ENCODE results near the gene METTL15.
A peak's percentile ranks its signal among the peaks of the same experiment; 100 is the strongest.
"Not testable (repeated sequence)": the region's sequence is repeated elsewhere in the genome, so short reads cannot be mapped to it uniquely, and the experiment has no call there.

METTL15 gene

GRCh38 chr11:28318871-28319270 lies 210.7 kb downstream of the METTL15 start:
- DNase-seq (ENCODE audit: insufficient read length) (no peak), FAIRE-seq (no peak)
- TF ChIP-seq TAF1 (IDR thresholded peaks at IDR 0.05; ENCODE audit: borderline replicate concordance, low read depth, low read length) (no peak), POLR2A (IDR thresholded peaks at IDR 0.05; ENCODE audit: low read depth, low read length) (no peak), POLR2AphosphoS5 (IDR thresholded peaks at IDR 0.05; ENCODE audit: low read depth, low read length) (no peak)

- no peak for TF ChIP-seq TAF1 (IDR thresholded peaks at IDR 0.05; ENCODE audit: borderline replicate concordance, low read depth, low read length)
- TF ChIP-seq POLR2AphosphoS5 (IDR thresholded peaks at IDR 0.05; ENCODE audit: low read depth, low read length): no peak
- no peak for TF ChIP-seq POLR2A (IDR thresholded peaks at IDR 0.05; ENCODE audit: low read depth, low read length)
- DNase-seq (ENCODE audit: insufficient read length): no peak
- FAIRE-seq: no peak
Measured at GRCh38 chr11:28323621-28324020, 215.4 kb downstream of the METTL15 start.

- FAIRE-seq: peak; percentile 81
- DNase-seq (ENCODE audit: insufficient read length): not testable (repeated sequence)
Measured at GRCh38 chr11:28332393-28332792, 224.2 kb downstream of the METTL15 start.

- TF ChIP-seq POLR2AphosphoS5 (IDR thresholded peaks at IDR 0.05; ENCODE audit: low read depth, low read length): no peak
- TF ChIP-seq TAF1 (IDR thresholded peaks at IDR 0.05; ENCODE audit: borderline replicate concordance, low read depth, low read length): no peak
- TF ChIP-seq POLR2A (IDR thresholded peaks at IDR 0.05; ENCODE audit: low read depth, low read length): no peak
- FAIRE-seq: no peak
- DNase-seq (ENCODE audit: insufficient read length): no peak
Measured at GRCh38 chr11:28337701-28338100, 229.5 kb downstream of the METTL15 start.

- no peak for FAIRE-seq
- DNase-seq (ENCODE audit: insufficient read length): no peak
- TF ChIP-seq TAF1 (IDR thresholded peaks at IDR 0.05; ENCODE audit: borderline replicate concordance, low read depth, low read length): no peak
- TF ChIP-seq POLR2A (IDR thresholded peaks at IDR 0.05; ENCODE audit: low read depth, low read length): no peak
- TF ChIP-seq POLR2AphosphoS5 (IDR thresholded peaks at IDR 0.05; ENCODE audit: low read depth, low read length): no peak
Measured at GRCh38 chr11:28338371-28338770, 230.2 kb downstream of the METTL15 start.

GRCh38 chr11:28339488-28339887 lies 231.3 kb downstream of the METTL15 start:
- no peak for FAIRE-seq

GRCh38 chr11:28342716-28343115 lies 234.5 kb downstream of the METTL15 start:
- TF ChIP-seq TAF1 (IDR thresholded peaks at IDR 0.05; ENCODE audit: borderline replicate concordance, low read depth, low read length): no peak
- TF ChIP-seq POLR2A (IDR thresholded peaks at IDR 0.05; ENCODE audit: low read depth, low read length): no peak
- no peak for TF ChIP-seq POLR2AphosphoS5 (IDR thresholded peaks at IDR 0.05; ENCODE audit: low read depth, low read length)
- DNase-seq (ENCODE audit: insufficient read length) (no peak), FAIRE-seq (no peak)

More at GRCh38 chr11:28339488-28339887, 231.3 kb downstream of the METTL15 start:
- no peak for DNase-seq (ENCODE audit: insufficient read length)
- TF ChIP-seq POLR2A (IDR thresholded peaks at IDR 0.05; ENCODE audit: low read depth, low read length) (no peak), POLR2AphosphoS5 (IDR thresholded peaks at IDR 0.05; ENCODE audit: low read depth, low read length) (no peak), TAF1 (IDR thresholded peaks at IDR 0.05; ENCODE audit: borderline replicate concordance, low read depth, low read length) (no peak)

- TF ChIP-seq TAF1 (IDR thresholded peaks at IDR 0.05; ENCODE audit: borderline replicate concordance, low read depth, low read length): no peak
- no peak for TF ChIP-seq POLR2AphosphoS5 (IDR thresholded peaks at IDR 0.05; ENCODE audit: low read depth, low read length)
- DNase-seq (ENCODE audit: insufficient read length): no peak
- FAIRE-seq: no peak
Measured at GRCh38 chr11:28343304-28344233, 235.4 kb downstream of the METTL15 start.

GRCh38 chr11:28346209-28346608 lies 238.0 kb downstream of the METTL15 start:
- FAIRE-seq: no peak
- DNase-seq (ENCODE audit: insufficient read length): no peak
- TF ChIP-seq POLR2A (IDR thresholded peaks at IDR 0.05; ENCODE audit: low read depth, low read length) (no peak), POLR2AphosphoS5 (IDR thresholded peaks at IDR 0.05; ENCODE audit: low read depth, low read length) (no peak), TAF1 (IDR thresholded peaks at IDR 0.05; ENCODE audit: borderline replicate concordance, low read depth, low read length) (no peak)

- no peak for TF ChIP-seq POLR2A (IDR thresholded peaks at IDR 0.05; ENCODE audit: low read depth, low read length)
- TF ChIP-seq TAF1 (IDR thresholded peaks at IDR 0.05; ENCODE audit: borderline replicate concordance, low read depth, low read length): no peak
- TF ChIP-seq POLR2AphosphoS5 (IDR thresholded peaks at IDR 0.05; ENCODE audit: low read depth, low read length): no peak
- no peak for DNase-seq (ENCODE audit: insufficient read length)
- FAIRE-seq: no peak
Measured at GRCh38 chr11:28346721-28347120, 238.5 kb downstream of the METTL15 start.

GRCh38 chr11:28347371-28347770 lies 239.2 kb downstream of the METTL15 start:
- DNase-seq (ENCODE audit: insufficient read length): no peak
- TF ChIP-seq POLR2A (IDR thresholded peaks at IDR 0.05; ENCODE audit: low read depth, low read length) (no peak), TAF1 (IDR thresholded peaks at IDR 0.05; ENCODE audit: borderline replicate concordance, low read depth, low read length) (no peak), POLR2AphosphoS5 (IDR thresholded peaks at IDR 0.05; ENCODE audit: low read depth, low read length) (no peak)
- FAIRE-seq: no peak

- DNase-seq (ENCODE audit: insufficient read length) (no peak), FAIRE-seq (no peak)
- TF ChIP-seq POLR2AphosphoS5 (IDR thresholded peaks at IDR 0.05; ENCODE audit: low read depth, low read length) (no peak), POLR2A (IDR thresholded peaks at IDR 0.05; ENCODE audit: low read depth, low read length) (no peak), TAF1 (IDR thresholded peaks at IDR 0.05; ENCODE audit: borderline replicate concordance, low read depth, low read length) (no peak)
Measured at GRCh38 chr11:28350216-28350615, 242.0 kb downstream of the METTL15 start.

Data from GM12892 (cell line).